Hypothalamus (tissue), 51 donors: ENCODE results near the gene LPGAT1.

Experiments
- DNase-seq, 51 donors: peaks; one replicate each; lab custom pipeline; 2025; lab: John Stamatoyannopoulos, UW

The LPGAT1 gene

DNA sequence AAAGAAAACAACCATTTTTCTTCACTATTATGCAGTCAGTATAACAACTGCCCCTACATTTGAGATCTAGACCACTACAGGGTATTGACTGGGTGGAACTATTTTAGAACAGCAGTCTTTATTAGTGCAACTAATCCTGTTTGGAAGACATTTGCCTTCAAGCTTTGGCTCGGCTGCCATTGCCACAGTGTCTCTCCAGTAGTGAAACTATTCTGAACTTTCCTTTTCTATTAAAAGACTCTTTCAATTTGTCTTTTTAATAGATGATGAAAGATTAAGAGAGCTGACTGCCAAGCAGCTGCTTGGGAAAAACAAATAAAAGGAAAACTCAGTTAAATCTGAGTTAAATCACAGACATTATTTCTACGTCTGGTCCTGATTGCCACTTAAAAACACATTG is 49.3 kb downstream of the LPGAT1 start:
- DNase-seq, result peak in 3 of 51 donors; percentile 3 to 15 (median 8)

DNA sequence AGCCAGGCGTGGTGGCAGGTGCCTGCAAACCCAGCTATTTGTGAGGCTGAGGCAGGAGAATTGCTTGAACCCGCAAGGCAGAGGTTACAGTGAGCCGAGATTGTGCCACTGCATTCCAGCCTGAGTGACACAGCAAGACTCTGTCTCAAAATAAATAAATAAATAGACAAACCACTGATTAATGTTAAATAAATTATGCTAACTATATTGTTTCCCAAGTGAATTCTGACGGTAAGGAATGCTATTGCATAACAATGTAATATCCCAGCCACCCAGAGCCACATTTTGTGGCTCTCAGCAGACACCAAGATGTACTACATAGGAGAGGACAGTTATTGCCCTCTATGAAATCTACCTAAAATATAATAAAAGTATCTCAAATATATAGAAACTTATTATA is 55.4 kb downstream of the LPGAT1 start:
- no peak for DNase-seq

GRCh38 chr1:211764701-211765100 is 65.9 kb downstream of the LPGAT1 start:
- DNase-seq, result no peak

- no peak for DNase-seq
Observed at GRCh38 chr1:211762206-211762605, 68.4 kb downstream of the LPGAT1 start.

DNA sequence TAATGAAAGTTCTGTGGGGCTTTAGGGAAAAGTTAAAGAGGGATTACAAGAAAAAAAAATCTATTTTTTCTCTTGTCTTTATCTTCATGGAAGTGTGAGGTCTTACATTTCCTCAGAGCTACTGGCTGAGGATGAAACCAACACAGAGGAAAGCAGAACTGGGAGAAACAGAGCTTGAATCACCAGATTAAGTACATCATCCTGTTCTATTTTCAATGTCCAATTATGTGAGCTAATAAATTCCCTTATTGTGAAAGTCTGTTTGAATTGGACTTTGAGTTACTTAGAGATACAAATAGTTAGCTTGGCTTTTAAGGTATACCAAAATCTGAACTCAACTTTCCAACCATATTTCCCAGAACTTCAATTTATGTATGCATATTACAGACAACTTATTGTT is 69.2 kb downstream of the LPGAT1 start:
- no peak for DNase-seq

GRCh38 chr1:211756471-211757020 is 74.0 kb downstream of the LPGAT1 start:
- DNase-seq, result no peak

- DNase-seq, result no peak
Observed at GRCh38 chr1:211753649-211754251, 76.8 kb downstream of the LPGAT1 start.

GRCh38 chr1:211752951-211753486 is 77.5 kb downstream of the LPGAT1 start:
- DNase-seq, result no peak

DNA sequence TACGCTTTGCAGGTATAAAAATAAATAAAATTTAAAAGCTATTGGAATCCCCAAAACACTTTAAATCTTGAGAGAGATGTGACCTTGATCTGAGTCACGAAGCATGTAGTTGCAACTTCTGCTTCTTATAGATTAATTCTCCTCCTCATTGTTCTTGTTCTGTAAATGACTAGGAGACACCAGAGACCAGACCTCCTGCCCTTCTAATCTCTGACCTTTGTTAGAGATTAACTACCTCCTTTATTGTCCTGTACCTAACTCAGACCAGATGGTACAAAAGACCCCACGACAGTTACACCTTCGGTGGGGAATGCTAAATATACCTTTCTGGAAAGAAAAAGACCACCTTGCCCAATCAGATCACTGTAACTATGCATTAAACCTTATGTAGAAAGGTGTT is 78.2 kb downstream of the LPGAT1 start:
- no peak for DNase-seq

- no peak for DNase-seq
Observed at GRCh38 chr1:211751438-211751837, 79.1 kb downstream of the LPGAT1 start.

DNA sequence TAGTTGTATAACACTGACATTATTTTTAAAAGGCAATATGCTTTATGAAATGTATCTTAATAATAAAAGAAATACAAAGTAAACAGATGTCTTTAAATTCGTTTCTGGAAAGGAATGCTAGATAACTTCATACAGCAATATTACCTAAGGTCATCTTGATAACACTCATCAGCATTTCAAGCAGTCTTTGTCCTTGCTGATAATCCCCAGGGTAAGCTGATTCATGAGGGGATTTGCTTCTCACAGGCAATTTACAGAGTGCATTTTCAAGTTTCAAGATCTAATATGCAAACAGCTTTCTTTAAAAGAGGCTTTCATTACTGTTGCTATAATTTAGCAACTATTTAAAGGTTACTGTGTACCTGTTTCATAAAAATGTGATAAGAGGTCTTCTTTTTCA is 80.0 kb downstream of the LPGAT1 start:
- DNase-seq, result no peak

DNA sequence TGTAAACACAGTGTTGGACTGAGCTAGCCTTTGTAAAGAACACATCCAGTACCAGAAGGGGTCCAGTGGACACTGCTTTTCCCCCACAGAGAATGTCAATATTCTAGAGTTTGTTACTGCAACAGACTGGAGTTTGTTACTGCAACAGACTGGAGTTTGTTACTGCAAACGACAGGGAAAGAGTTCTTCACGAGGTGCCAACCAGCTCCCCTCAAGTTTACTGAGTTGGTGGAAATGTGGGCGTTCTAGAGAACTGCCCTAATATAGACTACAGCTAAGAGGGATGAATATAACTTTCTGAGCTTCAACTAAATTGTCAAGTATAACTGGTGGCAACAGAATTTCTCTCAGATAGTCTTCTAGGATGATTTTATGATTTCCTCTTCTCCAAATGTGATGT is 81.3 kb downstream of the LPGAT1 start:
- peak in 1 of 51 donors; percentile 43 for DNase-seq

DNA sequence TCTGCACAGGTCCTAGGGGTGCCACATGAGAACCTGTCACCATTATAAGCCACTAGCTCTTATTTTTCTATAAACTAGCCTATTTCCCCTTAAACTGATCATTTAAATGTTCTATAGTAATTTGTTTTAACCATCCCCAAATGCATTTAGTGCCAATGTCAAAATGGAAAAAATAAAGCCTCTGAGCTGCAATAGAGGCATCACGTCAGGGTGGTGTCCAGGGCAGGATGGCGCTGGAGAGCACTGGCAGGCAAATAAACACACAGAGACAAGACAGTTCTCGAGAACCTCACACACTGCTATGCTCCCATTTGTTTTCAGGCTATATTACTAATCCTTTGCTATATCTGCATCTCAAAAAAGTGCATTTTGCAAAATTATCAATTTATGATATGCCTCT is 81.8 kb downstream of the LPGAT1 start:
- peak in 3 of 51 donors; percentile 21 to 43 (median 33) for DNase-seq

DNA sequence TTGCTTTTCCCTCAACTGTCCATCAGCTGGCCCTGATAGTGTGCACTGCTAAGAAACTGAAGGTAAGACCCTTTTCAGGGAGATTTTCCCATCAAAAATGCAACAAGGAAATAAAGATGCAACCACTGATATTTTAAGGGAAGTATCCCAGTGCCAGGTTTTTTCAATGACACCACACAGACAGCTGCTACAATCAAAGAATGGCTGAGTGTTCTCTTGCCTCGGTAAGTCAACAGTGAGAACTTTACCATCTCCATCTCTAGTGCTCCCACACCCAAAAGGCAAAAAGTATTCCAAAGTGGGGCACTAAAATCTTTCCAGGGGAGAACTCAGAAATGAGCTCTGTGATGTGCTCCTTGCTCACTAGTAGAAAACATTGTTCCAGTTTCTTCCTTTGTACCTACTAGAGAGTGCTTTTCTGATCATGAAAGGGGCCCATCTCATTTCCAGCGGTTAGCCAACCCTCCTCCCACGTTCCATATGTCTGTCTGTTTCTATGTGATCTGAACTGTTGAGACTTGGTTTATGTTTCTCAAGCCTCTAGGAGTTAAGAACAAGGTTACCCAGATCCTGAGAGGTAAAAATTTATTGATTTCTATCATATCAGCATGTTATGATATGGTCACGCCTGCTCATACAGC is 87.6 kb downstream of the LPGAT1 start:
- DNase-seq, result peak in 2 of 51 donors; percentile 56 to 62

DNA sequence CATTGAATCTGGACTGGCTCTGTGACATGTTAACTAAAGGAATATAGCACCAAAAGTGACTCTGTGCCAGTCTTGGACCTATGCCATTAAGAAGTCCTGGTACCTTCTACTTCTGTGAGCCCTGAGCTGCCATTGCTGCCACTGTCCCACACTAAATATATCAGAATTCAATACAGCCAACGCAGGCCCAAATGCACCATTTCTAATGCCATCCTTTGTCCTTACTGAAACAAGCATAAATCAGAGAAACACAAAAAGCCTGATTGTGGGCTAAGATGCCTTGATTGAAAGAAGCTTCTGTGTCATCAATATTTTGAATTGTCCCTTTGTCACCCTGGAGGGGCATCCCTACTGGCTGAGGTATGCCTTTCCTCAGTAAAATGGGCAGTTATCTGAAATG is 88.3 kb downstream of the LPGAT1 start:
- peak in 2 of 51 donors; percentile 61 to 62 for DNase-seq

DNA sequence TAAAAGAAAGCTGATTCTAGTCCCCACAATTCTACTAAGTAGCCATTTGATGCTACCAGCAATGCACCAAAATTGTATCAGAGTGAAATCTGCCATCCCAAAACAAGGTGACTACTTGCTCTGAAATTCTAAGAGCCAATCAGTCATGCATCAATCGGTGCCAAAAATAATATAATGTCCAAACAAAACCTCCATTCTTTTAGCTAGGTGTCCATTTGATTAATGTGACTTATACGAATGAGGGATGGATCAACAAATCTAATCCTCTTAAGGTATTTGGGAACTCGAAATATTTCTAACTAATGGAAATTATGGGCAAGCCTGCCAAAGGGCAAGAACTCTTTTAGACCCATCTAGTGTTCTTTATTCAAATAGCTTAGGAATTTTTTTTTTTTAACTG is 88.8 kb downstream of the LPGAT1 start:
- DNase-seq, result no peak

DNA sequence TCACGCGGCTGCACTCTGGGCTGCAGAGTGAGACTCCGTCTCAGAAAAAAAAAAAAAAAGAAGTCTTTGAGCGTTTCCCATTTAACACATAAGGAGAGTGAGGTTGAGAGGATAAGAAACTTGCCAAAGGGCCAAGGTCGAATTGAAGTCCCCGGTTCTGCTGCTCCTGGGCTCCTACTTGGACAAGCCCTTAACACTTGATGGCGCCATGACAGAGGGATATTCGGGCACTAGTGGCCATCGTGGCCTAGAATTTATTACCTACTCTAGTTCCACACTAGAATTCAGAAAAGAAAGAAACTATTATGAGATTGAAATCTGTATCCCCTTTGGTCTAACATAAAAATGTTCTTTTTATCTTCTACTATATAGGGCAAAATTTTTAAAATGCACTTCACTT is 89.4 kb downstream of the LPGAT1 start:
- DNase-seq, result no peak

DNA sequence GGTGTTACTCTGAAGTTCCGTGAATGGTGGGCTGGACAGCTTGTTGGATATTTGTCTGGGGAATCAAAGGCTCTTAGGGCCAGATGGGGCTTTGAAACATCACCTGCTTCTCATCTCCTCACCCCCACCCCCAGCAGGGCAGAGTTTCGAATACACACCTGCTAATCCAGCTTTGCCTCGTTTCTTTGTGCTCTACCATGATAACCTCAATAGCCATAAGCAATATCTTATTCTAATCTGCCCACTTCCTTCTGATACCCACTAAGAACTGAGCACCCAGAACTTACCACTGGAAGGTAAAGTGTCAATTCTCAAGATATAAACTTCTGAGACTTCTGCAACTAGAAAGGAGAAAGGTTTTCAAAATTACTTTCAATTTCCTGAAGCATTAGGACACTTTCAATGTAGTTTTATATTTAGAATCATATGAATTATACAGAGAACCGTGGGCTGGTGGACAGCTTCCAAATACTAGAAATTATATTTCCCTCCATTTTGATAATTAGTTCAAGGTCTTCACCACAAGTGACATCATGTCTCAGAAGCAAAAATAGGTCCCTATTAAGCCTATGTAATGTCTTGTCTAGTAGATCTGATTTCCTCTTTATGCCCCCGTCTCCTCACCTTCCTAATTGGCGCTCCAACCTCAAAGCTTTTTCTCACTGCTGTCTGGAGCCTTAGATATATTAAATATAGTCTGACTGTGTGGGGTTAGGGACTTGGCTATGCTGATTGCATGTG is 90.7 kb downstream of the LPGAT1 start:
- DNase-seq, result peak in 1 of 51 donors; percentile 17

DNA sequence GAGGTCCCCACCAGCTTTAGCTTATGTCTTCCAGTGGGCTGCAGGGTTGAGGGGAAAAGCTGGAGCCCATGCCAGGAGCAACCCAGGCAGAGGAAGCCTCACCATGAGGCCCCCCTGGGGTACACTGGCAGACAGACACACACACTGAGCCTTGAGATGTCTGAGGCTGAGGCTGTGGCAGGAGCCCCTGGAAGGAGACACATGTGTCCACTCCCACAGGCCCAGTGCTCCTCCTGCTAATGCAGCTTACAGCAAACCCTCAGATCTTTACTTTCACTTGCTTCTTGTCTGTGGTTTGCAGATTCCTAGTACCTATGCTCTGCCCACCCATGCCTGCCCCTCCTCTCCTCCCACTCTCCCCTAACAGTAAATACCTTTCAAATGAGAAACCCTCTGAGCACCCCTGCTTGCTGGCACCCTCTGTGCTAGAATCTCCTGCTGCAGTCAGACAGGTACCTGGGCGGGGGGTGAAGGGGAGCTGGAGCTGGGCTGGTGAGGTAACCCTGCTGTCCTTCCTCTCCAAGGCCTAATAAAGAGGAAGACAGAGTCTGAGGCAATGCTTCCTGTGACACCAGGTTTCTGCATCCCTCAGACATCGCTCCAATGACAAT is 91.8 kb downstream of the LPGAT1 start:
- DNase-seq, result peak in 5 of 51 donors; percentile 17 to 81 (median 33)

DNA sequence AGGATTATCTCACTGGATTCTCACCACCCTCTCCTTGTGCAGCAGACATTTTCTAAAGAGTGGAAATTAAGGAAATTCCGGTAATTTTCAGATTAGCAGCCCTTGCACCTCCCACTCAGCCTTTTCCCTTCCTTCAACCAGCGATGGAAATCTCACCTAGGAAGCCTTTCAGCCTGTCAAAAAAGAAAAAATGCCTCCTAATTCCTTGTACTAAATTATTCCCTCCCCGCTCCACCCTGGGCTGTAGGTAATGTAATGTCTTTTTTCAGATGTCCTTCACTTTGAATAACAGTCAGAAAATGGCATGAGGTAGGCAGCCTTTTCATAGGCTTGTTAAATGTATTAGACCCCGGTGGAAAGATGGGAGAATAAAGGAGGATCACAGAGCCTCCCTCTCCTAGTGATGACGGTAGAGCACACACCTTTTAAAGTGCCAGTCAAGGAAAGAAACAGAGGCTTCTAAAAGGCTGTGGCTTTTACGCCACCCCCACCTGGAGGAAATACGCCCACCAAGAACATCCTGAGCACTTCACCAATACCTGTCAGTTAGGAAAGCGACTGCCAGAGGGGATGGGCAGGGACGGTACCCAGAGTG is 92.4 kb downstream of the LPGAT1 start:
- DNase-seq, result peak in 1 of 51 donors; percentile 81
